Epithelial cell of proximal tubule (primary cell): ENCODE data around the gene TAF6. TPM values are rescaled to one million over a fixed set of nuclear protein-coding genes. Genes with fewer than 3 reads are reported as not detected.

Experiments used
- DNase-seq: peaks from one replicate; pipeline ENCODE4 v3.0.0-alpha.2; 2011; ENCODE audit warnings: low read depth
- H3K4me3 ChIP-seq: 2 replicates; pipeline ENCODE4 v1.5.1; 2011; ENCODE audit warnings: low read depth, mild to moderate bottlenecking, low read length
- total RNA-seq: library from RNA; depleted of rRNA; stranded (reverse); fragments of >200 nt; gene quantifications from 2 replicates; pipeline ENCODE4 v1.2.3, GENCODE V29; 2015
- TF ChIP-seq, protein P1 (sequence below): conservative IDR thresholded peaks from 2 replicates; pipeline ENCODE4 v1.5.1; 2012; ENCODE audit warnings: low read depth, mild to moderate bottlenecking, low read length

TAF6 gene
- total RNA-seq, 1 donor from 2014 or later: 62.8 TPM

DNA sequence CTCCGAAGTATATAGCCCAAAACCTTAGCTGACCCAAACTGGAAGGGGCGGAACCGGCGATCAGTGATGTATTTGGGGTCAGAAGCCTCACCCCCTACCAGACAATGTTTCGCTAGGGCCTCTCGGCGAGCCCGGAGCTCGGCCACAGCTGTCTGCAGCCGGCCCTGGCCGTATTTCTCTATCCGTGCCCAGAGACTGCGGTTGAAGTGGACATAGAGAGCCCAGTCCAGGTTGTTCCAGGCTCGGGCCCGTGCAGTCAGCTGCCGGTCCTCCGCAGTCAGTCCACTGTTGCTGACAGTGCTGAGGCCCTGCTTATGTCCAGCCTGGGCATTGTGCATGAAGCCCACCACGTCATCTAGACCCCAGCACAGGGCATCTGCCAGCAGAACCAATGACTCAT, 40.9 kb upstream of the TAF6 start:
- TF ChIP-seq, protein P1, sequence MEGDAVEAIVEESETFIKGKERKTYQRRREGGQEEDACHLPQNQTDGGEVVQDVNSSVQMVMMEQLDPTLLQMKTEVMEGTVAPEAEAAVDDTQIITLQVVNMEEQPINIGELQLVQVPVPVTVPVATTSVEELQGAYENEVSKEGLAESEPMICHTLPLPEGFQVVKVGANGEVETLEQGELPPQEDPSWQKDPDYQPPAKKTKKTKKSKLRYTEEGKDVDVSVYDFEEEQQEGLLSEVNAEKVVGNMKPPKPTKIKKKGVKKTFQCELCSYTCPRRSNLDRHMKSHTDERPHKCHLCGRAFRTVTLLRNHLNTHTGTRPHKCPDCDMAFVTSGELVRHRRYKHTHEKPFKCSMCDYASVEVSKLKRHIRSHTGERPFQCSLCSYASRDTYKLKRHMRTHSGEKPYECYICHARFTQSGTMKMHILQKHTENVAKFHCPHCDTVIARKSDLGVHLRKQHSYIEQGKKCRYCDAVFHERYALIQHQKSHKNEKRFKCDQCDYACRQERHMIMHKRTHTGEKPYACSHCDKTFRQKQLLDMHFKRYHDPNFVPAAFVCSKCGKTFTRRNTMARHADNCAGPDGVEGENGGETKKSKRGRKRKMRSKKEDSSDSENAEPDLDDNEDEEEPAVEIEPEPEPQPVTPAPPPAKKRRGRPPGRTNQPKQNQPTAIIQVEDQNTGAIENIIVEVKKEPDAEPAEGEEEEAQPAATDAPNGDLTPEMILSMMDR: no peak
- no peak for DNase-seq
- H3K4me3 ChIP-seq: no peak overlapping the region

DNA sequence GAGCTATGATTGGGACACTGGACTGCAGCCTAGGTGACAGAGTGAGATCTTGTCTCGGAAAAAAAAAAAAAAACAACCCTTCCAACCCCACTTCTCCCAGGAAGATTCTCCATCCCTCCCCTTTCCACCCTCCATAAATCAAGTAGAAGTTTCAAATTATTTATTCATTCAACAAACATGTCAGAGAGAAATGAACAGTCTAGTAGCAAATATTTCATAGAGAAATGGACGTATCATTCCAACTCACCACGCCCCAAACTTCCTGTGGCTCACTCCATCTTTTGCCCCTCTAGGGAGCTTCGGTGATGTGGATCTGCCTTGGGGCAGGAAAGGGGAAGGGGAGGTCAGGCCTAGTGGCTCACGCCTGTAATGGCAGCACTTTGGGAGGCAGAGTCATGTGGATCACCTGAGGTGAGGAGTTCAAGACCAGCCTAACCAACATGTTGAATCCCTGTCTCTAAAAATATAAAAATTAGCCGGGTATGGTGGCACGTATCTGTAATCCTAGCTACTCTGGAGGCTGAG, 40.0 kb upstream of the TAF6 start:
- TF ChIP-seq, protein P1: no peak
- no peak for DNase-seq
- peak overlapping the region; percentile 82 for H3K4me3 ChIP-seq

DNA sequence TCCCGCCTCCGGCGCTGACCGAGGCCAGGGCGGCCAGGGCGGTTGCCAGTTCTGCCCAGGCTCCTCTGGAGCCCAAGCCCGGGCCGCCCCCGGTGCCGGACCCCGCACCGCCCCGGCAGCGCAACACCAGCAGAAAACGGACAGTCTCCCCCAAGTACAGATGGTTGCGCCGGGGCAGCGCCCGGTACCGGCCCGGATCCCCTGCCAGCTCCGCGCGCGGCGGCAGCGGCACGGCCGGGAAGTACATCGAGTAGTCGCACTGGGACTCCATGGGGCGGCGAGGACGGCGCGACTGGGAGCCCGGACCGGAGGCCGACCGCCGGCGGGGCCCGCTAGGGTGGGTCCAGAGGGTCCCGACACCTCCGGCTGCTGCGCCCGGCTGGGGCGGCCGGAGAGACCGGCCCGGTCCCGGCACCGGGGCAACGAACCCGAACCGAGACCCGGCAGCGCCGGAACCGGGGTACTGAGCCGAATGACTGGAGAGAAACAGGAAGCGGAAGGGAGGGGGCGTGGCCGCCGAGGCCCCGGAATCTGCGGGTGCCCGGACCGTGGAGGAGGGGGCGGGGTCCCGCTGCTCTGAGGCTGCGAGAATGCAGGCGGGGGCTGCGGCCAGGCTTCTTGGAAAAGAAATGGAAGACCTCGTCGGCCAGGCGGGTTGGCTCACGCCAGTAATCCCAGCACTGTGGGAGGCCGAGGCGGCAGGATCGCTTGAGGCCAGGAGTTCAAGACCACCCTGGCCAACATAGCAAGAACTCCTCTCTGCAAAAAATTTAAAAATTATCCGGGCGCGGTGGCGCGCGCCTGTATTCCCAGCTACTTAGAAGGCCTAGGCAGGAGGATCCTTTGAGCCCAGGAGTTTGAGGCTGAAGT, 39.3 kb upstream of the TAF6 start, which contains the start of gene TRAPPC14:
Gene TRAPPC14, minus strand, starts transcription at position 495 of the 870 bp plus-strand sequence. Its CDS starts 224 bp downstream, at position 271.
- H3K4me3 ChIP-seq: peak within 1 kb of the TSS; percentile 82
- no peak for DNase-seq
- TF ChIP-seq, protein P1: no peak

DNA sequence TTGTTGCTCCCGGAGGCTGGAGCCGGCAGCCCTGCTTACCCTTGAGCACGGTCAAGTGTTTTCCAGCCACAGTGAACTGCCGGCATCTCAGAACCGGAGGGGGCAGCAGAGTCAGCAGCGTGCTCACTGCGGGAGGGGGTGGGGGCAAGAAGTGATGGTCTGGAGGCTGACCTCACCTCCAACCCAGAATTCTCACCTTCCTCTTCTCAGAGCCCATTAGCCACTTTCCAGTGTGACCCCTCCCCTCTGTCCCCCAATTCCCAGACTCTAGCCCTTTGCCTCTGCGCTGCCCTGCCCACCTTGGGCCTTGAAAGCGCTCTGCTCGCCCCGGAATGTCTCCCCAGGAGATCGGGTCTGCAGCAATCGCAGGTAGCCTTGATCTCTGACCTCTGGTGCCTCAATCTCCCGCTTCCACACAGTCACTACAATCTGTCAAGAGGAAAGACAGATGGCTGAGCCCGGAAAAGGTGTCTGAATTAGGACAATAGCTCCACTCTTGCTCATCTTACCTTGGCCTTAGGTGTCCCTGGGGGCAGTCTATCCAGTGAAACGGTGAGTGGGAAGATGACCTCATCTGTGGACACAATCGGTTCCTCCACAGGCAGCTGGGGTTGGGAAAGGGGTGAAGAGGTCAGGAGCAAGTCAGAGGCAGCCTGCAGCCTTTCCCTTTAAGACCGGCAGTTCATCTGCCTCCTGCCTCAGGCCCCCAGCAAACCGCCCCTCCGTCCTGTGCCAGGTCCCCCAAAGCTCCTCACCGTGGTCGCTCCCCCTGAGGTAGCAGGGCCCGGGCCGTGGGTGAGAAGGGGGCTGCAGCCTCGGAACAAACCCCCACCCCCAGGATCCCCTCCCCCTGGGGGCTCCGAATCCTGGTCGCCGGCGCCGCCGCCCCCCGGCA, 38.4 kb upstream of the TAF6 start:
- H3K4me3 ChIP-seq: peak overlapping the region; percentile 82
- TF ChIP-seq, protein P1: peak; percentile 31
- peak; percentile 53 for DNase-seq

DNA sequence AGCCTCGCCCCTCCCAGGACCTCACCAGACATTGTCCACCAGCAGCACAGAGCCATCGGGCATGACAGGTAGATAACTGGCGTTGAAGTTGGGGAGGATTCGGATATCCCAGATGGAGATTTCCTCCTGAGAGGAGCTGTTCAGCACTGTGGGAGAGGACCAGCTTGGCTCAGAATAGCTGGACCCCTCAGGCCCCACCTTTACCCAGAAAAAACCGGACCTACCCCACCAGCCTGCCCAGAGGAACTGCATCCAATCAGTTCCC, 37.8 kb upstream of the TAF6 start:
- TF ChIP-seq, protein P1: no peak
- DNase-seq: no peak
- H3K4me3 ChIP-seq: peak overlapping the region; percentile 82

DNA sequence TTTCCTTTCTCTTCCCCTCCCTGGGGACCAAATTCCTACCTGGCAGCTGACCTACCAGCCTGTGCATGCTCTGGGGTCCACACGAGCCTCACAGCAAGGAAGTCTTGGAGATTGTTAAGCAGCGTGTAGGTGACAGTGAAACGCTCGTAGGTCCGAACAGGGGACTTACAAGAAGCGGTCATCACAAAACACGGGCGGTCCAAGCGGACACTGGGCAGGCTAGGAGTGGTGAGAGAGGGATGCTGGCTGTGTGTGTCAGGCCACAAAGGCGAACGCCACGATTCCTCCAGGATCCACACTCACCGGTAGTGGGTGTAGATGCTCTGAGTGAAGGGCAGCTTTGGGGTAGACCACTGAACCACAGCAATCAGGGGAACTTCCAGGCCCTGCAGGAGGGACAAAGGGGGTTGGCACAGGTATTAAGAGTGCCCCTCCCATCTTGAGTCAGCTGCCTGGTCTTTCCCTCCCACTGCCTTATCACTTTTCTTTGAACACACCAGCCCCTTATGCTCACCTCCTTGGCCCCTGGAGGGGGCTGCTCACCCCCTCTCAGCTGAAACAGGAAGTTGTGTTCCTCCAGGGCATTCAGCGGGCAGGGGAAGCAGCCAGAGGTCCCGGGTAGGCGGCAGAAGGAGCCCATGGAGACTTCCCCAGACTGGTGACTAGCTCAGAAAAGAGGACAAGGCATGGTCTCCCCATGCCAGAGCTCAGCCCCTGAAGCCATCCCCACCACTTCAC, 37.3 kb upstream of the TAF6 start:
- no peak overlapping the region for H3K4me3 ChIP-seq
- TF ChIP-seq, protein P1: no peak
- no peak for DNase-seq
